Mammary epithelial cell (primary cell): Measurements from ENCODE around the gene ZNF524.

Experiments
- EZH2 ChIP-seq: IDR thresholded peaks from 2 replicates; pipeline ENCODE4 v1.6.1; 2012; ENCODE audit warnings: low read length, inconsistent platforms, borderline replicate concordance
- TF ChIP-seq, protein P1 (sequence below), 2 donors: IDR thresholded peaks in 1 of 2; conservative IDR thresholded peaks in 1 of 2; 2 replicates each; pipeline ENCODE4 v1.5.1; 2011 to 2012; ENCODE audit warnings: inconsistent platforms in 2 of 2, low read length in 2 of 2, mild to moderate bottlenecking in 2 of 2, control low read depth in 1 of 2, low read depth in 1 of 2; ENCODE audit not compliant: insufficient read depth in 1 of 2; ENCODE audit errors: extremely low read depth in 1 of 2

DNA sequence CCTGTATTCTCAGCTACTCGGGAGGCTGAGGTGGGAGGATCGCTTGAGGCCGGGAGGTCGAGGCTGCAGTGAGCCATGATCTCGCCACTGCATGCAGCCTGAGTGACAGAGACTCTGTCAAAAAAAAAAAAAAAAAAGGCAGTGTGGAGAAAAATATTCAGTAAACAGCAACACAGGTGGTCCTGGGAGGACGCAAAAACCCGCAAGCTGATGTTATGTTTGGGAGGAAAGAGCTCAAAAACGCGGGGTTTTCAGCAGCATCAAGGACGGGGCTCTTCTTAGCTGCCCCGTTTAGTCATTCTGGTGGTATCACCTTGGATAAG is 24.9 kb downstream of the ZNF524 start:
- TF ChIP-seq, protein P1, sequence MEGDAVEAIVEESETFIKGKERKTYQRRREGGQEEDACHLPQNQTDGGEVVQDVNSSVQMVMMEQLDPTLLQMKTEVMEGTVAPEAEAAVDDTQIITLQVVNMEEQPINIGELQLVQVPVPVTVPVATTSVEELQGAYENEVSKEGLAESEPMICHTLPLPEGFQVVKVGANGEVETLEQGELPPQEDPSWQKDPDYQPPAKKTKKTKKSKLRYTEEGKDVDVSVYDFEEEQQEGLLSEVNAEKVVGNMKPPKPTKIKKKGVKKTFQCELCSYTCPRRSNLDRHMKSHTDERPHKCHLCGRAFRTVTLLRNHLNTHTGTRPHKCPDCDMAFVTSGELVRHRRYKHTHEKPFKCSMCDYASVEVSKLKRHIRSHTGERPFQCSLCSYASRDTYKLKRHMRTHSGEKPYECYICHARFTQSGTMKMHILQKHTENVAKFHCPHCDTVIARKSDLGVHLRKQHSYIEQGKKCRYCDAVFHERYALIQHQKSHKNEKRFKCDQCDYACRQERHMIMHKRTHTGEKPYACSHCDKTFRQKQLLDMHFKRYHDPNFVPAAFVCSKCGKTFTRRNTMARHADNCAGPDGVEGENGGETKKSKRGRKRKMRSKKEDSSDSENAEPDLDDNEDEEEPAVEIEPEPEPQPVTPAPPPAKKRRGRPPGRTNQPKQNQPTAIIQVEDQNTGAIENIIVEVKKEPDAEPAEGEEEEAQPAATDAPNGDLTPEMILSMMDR (conservative IDR thresholded peaks at IDR 0.05 in 1 of 2, IDR thresholded peaks at IDR 0.05 in 1 of 2; ENCODE audit: extremely low read depth in 1 of 2, insufficient read depth in 1 of 2, low read depth in 1 of 2, low read length in 2 of 2): no peak
- TF ChIP-seq EZH2: no peak
